ENCODE measurements around the gene VAMP1.

VAMP1 gene

DNA sequence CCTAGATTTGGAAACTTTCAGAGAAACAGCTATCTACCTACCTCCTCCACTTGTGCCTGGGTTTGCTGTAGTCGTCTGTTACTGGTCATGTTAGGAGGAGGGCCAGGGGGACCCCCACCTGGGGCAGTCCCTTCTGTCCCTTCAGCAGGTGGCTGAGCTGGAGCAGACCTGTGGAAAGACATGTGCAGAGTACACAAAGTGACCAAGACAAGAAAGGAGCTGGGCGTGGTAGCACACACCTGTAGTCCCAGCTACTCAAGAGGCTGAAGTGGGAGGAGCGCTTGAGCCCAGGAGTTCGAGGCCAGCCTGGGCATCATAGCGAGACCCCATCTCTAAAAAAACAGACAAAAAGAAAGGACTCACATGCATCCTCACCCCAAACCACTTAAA is 4.3 kb downstream of the VAMP1 start:
- DNase-seq (ENCODE audit: low read depth in 2 of 2): no peak
- TF ChIP-seq, protein P1, sequence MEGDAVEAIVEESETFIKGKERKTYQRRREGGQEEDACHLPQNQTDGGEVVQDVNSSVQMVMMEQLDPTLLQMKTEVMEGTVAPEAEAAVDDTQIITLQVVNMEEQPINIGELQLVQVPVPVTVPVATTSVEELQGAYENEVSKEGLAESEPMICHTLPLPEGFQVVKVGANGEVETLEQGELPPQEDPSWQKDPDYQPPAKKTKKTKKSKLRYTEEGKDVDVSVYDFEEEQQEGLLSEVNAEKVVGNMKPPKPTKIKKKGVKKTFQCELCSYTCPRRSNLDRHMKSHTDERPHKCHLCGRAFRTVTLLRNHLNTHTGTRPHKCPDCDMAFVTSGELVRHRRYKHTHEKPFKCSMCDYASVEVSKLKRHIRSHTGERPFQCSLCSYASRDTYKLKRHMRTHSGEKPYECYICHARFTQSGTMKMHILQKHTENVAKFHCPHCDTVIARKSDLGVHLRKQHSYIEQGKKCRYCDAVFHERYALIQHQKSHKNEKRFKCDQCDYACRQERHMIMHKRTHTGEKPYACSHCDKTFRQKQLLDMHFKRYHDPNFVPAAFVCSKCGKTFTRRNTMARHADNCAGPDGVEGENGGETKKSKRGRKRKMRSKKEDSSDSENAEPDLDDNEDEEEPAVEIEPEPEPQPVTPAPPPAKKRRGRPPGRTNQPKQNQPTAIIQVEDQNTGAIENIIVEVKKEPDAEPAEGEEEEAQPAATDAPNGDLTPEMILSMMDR (IDR thresholded peaks at IDR 0.05; ENCODE audit: low read depth, low read length): no peak
- no peak overlapping the region for H3K4me3 ChIP-seq (replicated peaks in 1 of 2; ENCODE audit: low read depth in 2 of 2, low read length in 2 of 2)

DNA sequence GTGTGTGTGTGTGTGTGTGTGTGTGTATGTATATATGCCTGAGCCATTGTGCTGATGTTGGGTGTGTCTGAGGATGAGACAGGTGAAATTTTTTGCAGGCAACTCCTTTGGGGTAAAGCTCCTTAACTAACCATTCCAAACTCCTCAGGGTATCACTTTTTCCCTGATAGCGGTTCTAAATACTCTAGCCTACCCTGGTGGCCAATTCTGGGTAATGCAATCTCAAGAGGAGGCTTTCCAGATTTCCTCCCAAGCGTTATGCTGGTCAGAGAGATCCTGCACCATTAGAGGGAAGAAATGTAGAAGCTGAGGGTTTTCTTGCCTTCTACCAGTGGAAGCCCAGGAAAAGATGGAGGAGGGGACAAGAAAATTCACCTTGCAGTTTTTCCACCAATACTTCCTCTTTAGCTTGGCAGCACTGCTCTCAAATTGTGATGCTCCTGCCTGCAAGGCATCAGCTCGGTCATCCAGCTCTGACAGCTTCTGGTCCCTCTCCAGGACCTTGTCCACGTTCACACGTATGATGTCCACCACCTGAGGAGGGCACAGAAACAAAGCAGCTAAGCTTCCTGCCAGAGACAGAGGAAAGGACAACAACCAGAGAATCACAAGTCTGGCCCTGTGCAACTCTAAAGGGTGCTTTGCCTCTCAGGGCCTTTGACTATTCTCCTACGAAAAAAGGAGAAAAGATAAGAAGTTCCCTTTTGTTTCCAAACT is 4.9 kb downstream of the VAMP1 start:
- DNase-seq (ENCODE audit: low read depth in 2 of 2): peak; percentile 86
- no peak overlapping the region for H3K4me3 ChIP-seq (replicated peaks in 1 of 2; ENCODE audit: low read depth in 2 of 2, low read length in 2 of 2)
- TF ChIP-seq, protein P1 (IDR thresholded peaks at IDR 0.05; ENCODE audit: low read depth, low read length): peak; percentile 96

DNA sequence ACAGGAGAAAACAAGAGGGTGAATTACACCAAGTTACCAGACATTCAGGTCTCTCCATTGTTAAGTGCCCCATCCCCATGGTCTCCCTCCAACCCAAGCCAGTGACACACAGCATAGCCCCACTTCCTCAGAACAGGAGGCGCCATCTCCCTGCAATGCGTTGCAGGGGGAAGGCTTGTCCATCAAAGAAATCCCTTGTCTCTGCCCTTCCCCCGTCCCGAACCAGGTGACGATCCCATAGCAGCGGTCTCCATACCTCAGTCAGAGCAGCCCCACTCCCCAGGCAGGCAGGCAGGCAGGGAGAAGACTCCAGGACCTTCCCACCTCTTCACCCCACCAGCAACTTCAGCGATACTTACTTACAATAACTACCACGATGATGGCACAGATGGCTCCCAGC is 5.9 kb downstream of the VAMP1 start:
- H3K4me3 ChIP-seq (replicated peaks in 1 of 2; ENCODE audit: low read depth in 2 of 2, low read length in 2 of 2): no peak overlapping the region
- no peak for DNase-seq (ENCODE audit: low read depth in 2 of 2)
- TF ChIP-seq, protein P1 (IDR thresholded peaks at IDR 0.05; ENCODE audit: low read depth, low read length): no peak

DNA sequence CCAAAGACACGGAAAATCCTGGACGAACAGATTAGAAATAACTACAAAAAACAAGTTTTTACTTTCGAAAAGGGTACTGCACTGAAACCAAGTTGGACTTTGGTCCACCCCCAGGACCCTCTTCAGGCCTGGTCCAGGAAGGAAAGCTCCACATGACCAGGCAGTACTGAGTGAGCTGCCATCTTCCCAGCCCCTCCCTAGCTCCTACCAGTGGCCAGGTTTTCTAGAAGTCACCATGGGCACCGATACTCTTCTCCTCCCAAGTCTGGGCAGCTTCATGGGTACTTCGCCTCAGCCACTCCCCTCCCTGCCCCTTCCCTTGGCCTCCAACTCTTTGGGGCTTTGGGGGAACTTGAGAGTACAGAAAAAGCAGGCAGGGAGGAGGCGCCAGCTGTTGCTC is 6.6 kb downstream of the VAMP1 start:
- TF ChIP-seq, protein P1 (IDR thresholded peaks at IDR 0.05; ENCODE audit: low read depth, low read length): no peak
- DNase-seq (ENCODE audit: low read depth in 2 of 2): no peak
- no peak overlapping the region for H3K4me3 ChIP-seq (replicated peaks in 1 of 2; ENCODE audit: low read depth in 2 of 2, low read length in 2 of 2)

DNA sequence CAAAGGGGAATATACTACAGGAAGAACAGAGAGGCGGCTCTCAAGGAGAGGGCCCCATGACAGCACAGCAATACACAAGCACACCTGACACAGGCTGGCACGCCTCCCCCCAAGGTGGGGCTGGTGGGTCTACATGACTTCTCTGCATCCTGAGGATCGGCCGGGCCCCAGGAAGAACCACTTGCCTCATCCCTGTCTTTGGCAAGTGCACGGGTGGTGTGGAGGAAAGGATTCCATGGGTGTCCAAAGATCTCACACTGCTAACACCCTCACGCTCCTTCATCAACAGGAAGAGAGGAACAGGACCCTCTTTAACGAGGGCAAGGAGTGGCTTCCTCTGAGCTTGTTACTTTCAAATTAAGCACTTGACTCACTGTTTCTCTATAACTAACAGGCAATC is 7.3 kb downstream of the VAMP1 start:
- DNase-seq (ENCODE audit: low read depth in 2 of 2): no peak
- TF ChIP-seq, protein P1 (IDR thresholded peaks at IDR 0.05; ENCODE audit: low read depth, low read length): no peak
- no peak overlapping the region for H3K4me3 ChIP-seq (replicated peaks in 1 of 2; ENCODE audit: low read depth in 2 of 2, low read length in 2 of 2)

DNA sequence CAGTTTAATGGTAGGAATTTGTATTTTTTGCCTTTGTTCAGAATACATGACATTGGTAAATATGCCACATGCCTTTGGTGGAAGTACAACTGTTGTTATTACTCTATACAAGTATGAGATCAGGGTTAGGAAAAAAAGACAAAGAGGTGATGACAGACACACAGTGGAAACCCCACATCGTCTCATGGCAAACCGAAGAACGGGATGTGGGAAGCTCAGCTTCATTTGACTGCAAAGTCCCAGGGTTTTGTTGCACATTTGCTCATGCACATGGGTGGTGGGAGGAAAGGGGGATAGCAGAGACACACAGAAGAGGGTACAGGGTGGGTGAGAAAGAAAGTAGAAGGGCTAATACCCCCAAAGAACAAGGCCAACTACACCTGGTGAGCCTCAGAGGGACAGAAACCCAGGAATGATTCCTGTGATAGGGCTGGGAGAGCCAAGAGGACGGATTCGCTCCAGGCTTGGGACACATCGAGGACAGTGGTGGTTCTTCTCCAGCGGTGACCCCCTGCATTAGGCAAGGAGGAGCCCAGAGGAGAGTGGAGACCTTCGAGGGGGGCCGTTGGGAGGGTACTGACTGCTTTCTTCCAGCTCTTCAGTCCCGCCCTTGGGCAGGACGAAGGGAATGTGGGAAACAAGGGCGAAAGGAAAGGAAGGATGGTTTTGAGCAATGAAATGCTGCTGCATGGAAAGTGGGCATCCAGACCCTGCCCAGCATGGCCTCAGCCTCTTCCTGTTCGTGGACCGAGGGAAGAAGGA is 8.1 kb downstream of the VAMP1 start:
- TF ChIP-seq, protein P1 (IDR thresholded peaks at IDR 0.05; ENCODE audit: low read depth, low read length): no peak
- H3K4me3 ChIP-seq (replicated peaks in 1 of 2; ENCODE audit: low read depth in 2 of 2, low read length in 2 of 2): no peak overlapping the region
- no peak for DNase-seq (ENCODE audit: low read depth in 2 of 2)
